ENCODE data around the gene MAMLD1.

GRCh38 chrX:150365051-150365989 lies 2.2 kb downstream of the MAMLD1 start:
- TF ChIP-seq CTCF (IDR thresholded peaks at IDR 0.05; ENCODE audit: insufficient read depth, low read length) (no peak), POLR2AphosphoS5 (IDR thresholded peaks at IDR 0.05; ENCODE audit: low read depth) (no peak), SPI1 (IDR thresholded peaks at IDR 0.05; ENCODE audit: borderline replicate concordance, low read depth) (no peak), REST (IDR thresholded peaks at IDR 0.05; ENCODE audit: insufficient replicate concordance, low read depth) (no peak), GABPA (IDR thresholded peaks at IDR 0.05; ENCODE audit: low read depth) (no peak)
